Activated naive CD8-positive, alpha-beta T cell treated with anti-CD3 and anti-CD28 coated beads, Interleukin-2, amount 50 U/mL, for 16 hours (primary cell): ENCODE results near the gene PLOD2.

Experiments
- DNase-seq: peaks from one replicate; pipeline ENCODE4 v3.0.0-alpha.2; 2020; ENCODE audit warnings: low read depth, low spot score

Gene PLOD2

DNA sequence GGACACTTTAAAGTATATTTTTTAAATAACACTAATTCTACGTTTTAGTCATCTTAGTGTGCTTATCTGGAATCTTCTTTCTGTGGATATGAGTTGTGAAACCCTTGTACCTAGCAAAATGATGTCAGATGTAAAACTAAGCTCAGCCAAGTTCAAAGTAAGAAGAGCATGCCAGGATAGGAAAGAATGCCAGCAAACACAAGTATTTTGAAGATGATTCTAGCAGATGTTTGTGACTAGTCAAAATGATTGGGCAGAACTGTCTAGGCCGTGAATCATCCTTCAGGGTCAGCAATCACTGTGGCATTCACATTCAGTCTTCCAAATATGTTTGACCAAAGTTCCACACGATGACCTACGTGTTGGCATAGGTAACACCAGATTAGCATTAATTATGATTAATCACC is 5.4 kb upstream of the PLOD2 start:
- DNase-seq: no peak

- no peak for DNase-seq
Observed at GRCh38 chr3:146165877-146166276, 4.9 kb upstream of the PLOD2 start.

- no peak for DNase-seq
Observed at GRCh38 chr3:146164971-146165769, 4.2 kb upstream of the PLOD2 start.

DNA sequence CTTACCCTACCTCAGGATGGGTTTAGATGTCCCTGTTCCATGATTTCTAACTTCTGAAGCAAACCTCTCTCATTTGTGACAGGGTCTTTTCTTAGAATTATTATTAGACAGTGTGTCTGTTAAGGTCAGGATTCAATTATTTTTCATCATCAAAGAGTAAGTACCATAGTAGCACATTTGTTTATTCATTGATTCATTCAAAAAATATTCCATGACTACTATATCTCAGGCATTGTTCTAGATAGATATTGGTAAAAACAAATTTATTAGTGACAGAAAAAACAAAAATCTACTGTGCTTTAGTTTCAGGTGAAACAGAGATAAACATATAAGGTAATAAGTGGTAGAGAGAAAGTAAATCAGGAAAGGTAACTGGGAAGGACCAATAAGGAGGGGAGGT is 3.5 kb upstream of the PLOD2 start:
- no peak for DNase-seq

DNA sequence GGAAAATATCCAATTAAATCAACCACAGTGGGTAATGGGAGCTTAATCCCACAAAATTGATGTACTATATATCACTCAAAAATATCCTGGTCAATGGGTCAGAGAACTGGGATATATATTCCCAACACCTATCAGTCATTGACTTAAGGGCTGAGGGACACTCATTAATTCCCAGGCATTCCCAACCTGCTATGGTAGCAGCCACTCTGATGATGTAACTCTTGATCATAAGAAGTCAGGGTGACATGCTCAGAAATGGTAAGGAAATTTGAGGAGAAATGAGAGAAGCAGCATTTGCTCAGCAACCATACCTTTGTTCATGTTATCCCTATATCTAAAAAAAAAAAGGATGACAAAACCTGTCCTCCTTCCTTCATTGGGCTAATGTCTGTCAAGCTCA is 3.1 kb upstream of the PLOD2 start:
- no peak for DNase-seq

- no peak for DNase-seq
Observed at GRCh38 chr3:146163584-146163983, 2.6 kb upstream of the PLOD2 start.

- DNase-seq: no peak
Observed at GRCh38 chr3:146162561-146162960, 1.6 kb upstream of the PLOD2 start.

DNA sequence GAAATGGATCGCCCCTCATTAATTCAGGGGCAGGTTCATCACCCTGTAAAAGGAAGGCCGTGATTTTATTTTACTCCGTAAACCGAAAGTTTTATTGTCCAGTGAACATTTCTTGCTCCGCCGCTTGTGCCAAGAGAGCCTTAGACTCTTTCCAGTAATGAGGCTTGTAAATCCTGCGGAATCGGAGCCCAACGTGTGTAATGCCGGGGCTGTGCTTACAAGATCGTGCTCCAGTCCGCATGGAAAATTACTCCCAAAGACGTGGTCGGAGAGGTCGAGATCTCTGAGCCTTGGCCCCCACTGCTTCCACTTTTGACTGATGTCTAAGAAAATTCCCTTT is 649 bp upstream of the PLOD2 start:
- no peak for DNase-seq

- DNase-seq: no peak
Observed at GRCh38 chr3:146160321-146160963, 542 bp downstream of the PLOD2 start.

- no peak for DNase-seq
Observed at GRCh38 chr3:146159616-146160320, 1.2 kb downstream of the PLOD2 start.

DNA sequence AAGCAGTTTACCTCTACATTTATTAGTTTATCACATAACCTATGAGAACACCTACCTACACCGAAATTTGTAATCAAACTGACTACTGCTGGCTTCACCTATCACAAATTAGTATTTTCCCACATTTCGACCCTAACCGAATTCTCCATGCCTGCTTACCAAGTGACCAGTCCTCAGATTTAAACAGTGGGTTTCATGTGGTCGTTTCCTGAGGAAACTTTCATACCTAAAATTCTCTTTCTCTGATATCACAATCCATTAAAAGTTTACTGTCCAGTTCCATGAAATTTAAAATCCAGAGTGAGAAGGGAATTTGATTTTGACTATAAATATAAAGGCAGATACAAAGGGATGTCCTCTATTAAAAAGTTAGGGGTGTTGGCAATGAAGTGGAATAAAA is 1.9 kb downstream of the PLOD2 start:
- DNase-seq: no peak

GRCh38 chr3:146157325-146158060 is 3.5 kb downstream of the PLOD2 start:
- DNase-seq: no peak

DNA sequence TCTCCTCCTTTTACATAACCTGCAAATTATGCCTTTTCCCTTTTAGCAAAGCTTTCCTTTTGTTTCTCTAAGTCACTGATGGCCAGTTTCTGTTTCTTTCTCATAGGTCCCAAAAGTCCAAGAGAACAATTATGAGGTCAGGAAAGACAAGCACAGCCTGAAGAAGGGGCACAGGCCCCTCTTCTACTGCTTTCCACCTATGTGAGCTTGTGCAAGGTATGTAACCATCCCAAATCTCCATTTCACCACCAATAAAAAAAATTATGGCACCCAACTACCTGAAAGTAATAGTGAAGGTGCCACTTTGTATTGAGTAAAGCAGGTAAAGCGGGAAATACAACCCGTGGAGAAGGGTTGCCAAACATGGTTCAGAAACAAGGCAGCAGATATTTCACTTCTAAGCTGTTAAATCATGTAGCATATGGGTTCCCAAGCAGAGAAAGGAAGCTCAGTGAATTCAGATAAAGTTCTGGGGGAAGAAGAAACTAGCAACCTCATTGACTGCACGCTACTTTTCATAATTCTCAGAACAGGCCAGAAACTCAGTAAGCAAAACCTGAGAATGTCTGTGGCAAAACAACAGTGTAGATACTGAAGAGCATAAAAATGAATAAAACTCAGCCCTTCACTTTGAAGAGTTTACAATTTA is 4.2 kb downstream of the PLOD2 start:
- no peak for DNase-seq

DNA sequence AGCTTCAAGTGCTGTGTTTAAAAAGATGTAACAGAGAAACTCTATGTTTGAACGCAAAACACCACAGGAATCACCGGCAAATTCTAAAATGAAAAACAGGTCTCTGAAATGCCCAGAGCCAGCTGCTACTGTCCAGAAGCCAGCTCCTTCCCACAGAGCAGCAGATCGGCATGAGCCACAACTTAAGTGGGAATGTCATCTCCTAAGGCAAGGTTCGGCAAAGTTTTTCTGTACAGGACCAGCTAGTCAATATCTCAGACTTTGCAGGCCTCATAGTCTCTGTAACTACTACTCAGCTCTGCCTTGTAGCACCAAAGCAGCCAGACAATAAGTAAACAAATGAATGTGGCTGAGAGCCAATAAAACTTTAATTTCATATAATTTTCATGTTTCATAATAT is 4.9 kb downstream of the PLOD2 start:
- no peak for DNase-seq

- no peak for DNase-seq
Observed at GRCh38 chr3:146154995-146155394, 6.0 kb downstream of the PLOD2 start.

GRCh38 chr3:146154316-146154715 is 6.7 kb downstream of the PLOD2 start:
- DNase-seq: no peak

DNA sequence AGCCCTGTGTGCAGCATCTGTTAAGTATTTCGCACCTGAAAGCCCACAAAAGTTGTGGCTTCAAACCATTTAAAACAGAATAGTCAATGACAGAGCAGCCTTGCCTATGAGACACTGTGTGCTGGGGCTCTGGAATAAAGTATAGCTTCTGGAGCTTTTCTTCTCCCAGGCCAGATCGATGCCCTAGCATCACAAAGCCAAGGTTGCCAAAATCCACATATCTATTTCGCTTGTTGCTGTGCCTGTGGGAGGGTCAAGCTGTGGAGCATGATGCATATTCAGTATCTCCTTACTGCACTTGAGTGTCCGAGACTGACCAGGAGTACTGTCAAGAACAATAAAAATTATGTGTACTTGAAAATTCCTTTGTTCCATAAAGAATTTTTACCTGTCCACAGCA is 7.6 kb downstream of the PLOD2 start:
- no peak for DNase-seq

DNA sequence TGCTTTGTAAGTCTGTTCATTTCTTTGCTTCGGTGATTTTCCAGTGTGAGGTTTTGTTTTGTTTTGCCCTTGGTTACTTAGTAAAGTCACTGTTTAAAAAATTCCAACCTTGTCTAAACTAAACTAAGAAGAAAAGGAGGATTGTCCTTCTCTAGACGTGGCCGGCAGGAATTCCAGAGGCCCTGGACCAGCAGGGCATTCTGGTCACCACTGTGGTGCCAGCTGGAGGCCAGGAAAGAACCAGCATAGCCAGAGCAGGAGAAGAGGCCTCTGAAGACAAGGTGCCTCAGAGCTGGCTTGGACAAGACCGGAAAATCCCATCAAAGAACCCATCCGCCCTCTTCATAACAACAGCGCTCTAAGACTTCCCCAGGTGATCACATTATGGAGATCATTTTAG is 8.2 kb downstream of the PLOD2 start:
- DNase-seq: no peak

GRCh38 chr3:146148468-146148931 is 12.5 kb downstream of the PLOD2 start:
- no peak for DNase-seq

GRCh38 chr3:146145642-146146041 is 15.3 kb downstream of the PLOD2 start:
- no peak for DNase-seq

GRCh38 chr3:146142757-146143156 is 18.2 kb downstream of the PLOD2 start:
- no peak for DNase-seq
